GM19463 (cell line): Measurements from ENCODE around the gene UBL4A.
"Not testable (repeated sequence)": the region's sequence is repeated elsewhere in the genome, so short reads cannot be mapped to it uniquely, and the experiment has no call there.

Experiments
- ATAC-seq: cut with Tn5 transposase; IDR thresholded peaks from one replicate; pipeline ENCODE4 v1.9.1; 2021; ENCODE audit warnings: mild to moderate bottlenecking, moderate library complexity; ENCODE audit not compliant: unreplicated experiment

The UBL4A gene

DNA sequence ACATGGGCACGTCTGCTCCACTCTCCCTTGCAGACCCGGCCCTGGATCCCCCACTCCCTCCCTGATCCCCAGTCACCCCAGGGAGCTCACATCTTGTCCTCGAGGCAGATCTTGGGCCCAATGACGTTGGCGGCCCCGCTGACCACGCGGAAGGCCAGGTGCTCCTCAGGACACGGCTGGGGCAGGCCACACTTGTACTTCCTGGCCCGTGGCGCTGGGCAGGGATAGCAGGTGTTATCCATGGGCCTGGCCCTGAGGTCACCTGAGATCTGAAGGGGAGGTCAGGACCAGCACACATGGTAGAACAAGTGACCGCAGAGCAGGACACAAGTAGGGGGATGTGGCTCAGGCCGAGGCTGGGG is 21.9 kb upstream of the UBL4A start:
- no peak for ATAC-seq

DNA sequence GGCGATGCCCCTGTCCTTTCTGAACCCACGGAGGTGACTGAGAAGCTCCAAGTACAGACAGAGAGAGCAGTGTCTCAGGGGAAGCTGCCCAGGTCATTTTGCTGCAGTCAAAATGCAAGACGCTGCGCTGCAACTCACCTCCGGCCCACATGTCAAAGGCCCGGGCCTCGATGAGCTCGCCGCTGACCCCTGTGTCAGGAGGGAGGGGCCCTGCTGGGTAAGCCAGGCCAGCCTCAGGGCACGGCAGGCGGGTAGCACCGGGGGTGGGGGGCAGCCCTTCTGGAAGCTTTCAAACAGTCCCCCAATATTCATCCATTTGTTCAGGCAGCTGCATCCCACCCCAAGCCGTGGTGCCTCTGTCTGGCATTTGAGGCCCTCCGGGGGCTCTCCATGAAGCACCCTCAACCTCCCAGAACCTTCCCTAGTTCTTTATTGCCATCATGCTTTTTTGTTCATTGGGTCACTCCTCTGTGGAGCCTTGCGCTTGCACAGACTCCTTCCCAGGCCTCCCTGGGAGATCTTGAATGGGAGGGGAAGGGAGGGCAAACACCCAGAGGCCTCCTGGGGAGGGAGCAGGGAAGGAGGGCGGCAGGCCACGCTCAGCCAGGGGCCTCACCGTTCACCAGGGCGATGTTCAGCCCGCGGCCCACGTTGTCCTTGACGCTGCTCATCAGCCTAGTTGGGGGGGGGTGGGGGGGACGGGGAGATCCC is 21.4 kb upstream of the UBL4A start:
- ATAC-seq = no peak

DNA sequence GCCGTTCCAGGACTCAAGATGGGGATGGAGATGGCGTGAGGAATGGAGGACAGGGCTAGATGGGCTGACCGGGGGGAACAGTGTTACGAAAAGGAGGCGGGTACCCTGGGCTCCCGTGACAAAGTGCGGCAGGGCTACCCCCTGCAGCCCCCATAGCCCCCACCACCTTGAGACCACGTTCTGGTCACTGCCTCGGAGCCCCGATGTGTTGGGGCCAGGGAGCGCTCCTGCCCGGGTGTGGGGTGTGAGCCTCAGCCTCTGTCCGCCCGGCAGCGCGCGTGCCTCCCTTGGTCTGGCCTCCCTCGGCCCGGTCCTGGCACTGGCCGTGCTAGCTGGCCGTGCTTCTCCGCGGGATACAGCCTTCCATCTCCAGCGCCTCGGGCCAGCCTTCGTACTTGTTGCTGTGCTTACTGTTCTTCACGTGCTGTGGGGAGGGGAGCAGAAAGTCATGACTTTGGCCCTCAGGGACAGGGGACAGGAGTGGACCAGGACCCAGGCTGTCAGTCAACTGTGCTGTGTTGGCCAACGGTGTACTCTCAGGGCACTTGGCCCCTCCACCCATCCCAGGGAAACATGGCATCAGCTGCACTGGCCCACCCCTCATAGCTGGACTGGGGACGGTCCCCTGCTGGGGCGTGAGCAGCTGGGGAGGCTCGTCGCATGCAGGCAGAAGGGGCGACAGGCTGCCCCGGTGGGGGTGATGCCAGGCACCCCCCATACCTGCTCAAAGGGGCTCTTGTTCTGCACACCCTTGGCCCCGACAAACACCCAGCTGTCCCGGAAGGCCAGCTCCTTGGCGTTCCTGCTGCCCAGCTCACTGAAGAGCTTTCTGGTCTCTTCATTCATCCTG is 20.3 kb upstream of the UBL4A start:
- ATAC-seq = no peak

DNA sequence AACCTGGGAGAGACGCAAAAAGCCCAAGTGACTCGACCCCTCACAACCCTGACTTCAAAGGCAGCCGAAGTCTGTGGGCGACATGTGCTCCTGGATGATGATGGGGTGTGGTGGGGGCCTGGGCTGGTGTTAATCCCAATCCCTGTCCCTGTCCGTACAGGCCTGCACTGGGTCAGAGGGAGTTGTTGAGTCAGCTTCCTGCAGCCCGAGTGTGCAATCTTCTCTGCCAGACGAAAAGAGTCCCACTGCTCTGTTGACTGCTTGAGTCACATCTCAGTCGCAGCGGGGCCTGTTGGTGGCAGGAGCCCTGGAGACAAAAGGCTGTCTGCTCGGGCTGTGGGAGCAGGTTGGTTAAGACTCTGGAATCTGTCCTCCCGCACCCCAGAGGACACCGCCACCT is 19.3 kb upstream of the UBL4A start:
- ATAC-seq = no peak

- ATAC-seq = no peak
Measured at GRCh38 chrX:154502989-154503388, 16.6 kb upstream of the UBL4A start.

DNA sequence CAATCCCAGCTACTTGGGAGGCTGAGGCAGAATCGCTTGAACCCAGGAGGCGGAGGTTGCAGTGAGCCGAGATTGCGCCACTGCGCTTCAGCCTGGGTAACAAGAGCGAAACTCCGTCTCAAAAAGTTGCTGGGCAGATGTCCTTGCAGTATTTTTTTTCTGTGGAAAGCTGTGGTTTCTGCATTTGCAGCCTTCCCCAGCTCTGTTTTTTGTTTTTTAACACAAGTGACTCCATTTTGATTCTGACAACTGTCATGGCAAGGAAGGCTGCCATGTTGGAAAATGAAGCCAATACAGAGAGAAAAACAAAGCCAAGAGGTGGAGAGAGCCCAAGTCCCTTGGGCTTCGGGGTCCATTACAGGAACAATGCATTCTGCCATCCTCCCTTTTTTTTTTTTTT is 15.7 kb upstream of the UBL4A start:
- no peak for ATAC-seq

DNA sequence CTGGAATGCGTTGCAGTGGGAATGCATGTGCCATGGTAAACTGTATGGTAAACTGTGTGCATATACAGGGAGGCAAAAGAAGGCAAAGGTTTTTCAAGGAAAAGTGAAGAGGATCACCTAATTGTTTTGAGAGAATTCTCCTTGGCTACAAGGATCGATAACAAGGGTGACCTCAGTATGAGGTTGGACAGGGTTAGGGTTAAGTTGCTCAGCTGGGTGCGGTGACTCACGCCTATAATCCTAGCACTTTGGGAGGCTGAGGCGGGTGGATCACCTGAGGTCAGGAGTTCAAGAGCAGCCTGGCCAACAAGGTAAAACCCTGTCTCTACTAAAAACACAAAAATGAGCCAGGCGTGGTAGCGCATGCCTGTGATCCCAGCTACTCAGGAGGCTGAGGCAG is 15.0 kb upstream of the UBL4A start:
- not testable (repeated sequence) for ATAC-seq

GRCh38 chrX:154496591-154497137 is 10.2 kb upstream of the UBL4A start:
- ATAC-seq = not testable (repeated sequence)

DNA sequence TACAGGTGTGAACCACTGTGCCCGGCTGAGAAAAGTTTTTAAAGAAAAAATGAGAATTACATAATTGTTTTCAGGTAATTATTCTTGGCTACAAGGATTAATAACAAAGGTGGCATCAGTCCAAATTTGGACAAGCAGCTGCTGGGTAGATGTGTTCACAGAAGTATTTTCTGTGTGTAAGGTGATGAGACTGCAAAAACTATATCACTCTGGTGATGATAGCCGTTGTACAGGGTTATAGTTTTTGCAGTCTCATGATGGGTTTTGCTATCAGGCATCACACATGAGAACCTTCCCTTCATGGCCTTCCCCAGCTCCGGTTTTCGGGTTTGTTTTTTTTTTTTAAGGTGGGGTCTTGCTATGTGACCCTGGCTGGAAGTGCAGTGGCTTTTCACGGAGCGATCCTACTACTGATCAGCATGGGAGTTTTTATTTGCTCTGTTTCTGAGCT is 9.1 kb upstream of the UBL4A start:
- ATAC-seq = no peak

- ATAC-seq = no peak
Measured at GRCh38 chrX:154494715-154495114, 8.3 kb upstream of the UBL4A start.

DNA sequence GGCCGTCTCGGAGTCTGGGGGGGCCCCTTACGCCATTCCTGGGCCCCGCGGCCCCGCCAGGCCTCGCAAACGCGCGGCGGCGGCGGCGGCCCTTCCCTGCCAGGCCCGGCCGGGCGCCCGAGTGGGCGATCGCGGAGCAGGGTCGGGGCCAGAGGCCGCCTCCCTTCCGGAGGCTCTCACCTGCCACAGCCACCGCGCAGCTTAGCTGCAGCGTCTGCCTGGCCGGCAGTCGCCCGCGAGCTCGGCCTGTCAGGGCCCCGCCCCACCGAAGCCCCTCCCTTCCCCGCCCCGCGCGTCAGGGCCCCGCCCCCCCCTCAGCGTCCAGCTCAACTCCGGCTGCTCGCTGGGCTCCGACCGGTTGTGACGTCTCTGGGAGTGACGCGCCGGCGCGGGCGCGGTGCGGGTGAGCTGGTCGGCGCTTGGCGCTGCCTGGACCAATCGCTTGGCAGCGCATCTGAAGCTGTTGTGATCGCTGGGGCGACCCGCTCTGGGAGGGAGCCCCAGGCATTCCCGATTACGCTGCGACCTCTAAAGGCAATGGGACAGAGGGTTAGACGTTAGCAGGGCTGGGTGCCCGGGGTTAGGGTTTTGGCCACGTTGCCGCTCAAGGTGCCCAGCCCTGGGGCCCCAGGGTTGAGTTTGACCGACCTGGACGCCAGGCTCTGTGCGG is 4.1 kb upstream of the UBL4A start, which contains the start of gene SLC10A3:
SLC10A3 (minus strand) TSS at position 216 of the 670 bp plus-strand sequence. CDS start 1,689 bp downstream, outside the sequence.
- peak; percentile 78 for ATAC-seq

- peak; percentile 16 for ATAC-seq
Measured at GRCh38 chrX:154490021-154490413, 3.6 kb upstream of the UBL4A start.

- ATAC-seq = no peak
Measured at GRCh38 chrX:154489182-154489581, 2.8 kb upstream of the UBL4A start.

DNA sequence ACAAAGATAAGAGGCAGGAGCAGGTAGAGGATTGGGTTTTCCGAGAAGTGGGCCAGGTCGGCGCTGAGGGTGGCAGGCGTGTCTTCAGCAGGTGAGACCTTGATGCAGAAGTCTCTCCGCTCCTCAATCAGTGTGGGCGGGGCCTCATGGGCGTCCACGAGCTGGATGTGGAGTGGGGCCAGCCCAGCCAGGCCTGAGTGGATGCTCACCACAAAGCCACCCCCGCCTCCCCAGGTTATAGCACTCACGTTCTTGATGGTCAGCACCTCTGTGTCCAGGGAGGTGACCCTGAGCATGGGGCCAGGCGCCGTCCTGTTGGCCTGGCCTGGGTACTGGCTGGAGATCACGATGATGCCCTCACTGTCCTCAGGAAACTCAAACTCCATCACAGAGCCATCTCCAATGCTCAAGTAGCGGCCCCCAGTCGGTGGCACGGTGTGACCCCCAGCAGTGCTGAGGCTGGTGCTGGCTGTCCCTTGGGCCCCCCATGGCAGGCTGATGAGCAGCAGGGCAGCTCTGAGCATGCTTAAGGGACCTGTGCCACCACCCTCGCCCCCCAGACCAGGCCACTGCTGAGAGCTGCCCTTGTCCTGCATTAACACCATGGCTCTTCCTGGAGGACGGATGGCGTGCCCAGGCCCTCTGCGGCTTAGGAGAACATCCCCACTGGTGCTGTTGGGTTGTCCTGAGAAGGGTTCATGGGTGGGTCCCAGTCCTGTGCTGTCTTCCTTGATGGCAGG is 2.1 kb upstream of the UBL4A start:
- no peak for ATAC-seq

DNA sequence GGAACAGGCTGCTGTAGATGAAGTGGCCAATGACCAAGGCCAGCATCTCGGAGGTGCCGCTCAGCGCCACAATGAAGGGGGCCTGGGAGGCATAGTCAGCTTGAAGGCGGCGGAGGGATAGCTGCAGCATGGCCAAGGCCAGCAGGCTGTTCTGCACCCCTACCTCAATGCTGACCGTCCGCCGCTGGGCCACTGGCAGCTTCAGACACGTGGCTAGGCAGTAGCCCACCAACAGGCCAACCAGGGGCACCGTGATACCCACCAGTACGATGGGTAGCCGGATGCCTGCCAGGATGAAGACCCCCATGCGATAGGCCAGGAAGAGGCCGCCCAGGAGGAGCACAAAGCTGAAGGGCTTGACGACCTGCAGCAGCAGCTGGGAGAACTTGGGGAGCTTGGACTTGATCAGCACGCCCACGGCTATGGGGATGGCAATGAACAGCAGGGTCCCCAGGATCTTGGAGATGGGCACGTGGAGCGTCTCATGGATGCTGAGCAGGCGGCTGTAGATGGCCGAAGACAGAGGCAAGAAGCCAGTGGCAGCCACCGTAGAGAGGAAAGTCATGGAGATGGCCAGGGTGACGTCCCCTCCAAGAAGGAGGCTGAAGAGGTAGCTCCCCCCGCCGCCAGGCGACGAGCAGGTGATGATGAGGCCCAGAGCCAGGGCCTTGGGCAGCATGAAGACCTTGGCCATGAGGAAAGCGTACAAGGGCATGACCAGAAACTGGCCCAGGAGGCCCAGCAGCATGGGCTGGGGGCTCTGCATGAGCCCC is 1.3 kb upstream of the UBL4A start:
- no peak for ATAC-seq

GRCh38 chrX:154486052-154486395 is 391 bp downstream of the UBL4A start:
- ATAC-seq = no peak

- no peak for ATAC-seq
Measured at GRCh38 chrX:154485150-154486051, 1.0 kb downstream of the UBL4A start.

GRCh38 chrX:154484255-154485149 is 1.9 kb downstream of the UBL4A start:
- no peak for ATAC-seq
